ENCODE results near the gene SURF2. TPM values are rescaled to one million over a fixed set of nuclear protein-coding genes. Genes with fewer than 3 reads are reported as not detected.

SURF2 gene
- total RNA-seq, 4 donors from 2014 or later: 16.1 to 36.4 (median 28.7) TPM

GRCh38 chr9:133367778-133368177 lies 11.4 kb downstream of the SURF2 start:
- Histone ChIP-seq H3K9me3 (no peaks in the 10 kb centered on the region), H3K27me3 (no peaks in the 10 kb centered on the region), H3K4me1 (peaks cover 44 to 64% (median 54%) of the 10 kb centered on the region in 4 donors), H3K36me3 (peaks cover 39 to 69% (median 60%) of the 10 kb centered on the region in 4 donors), H3K27ac (replicated peaks in 1 of 4) (no peak overlapping the region), H3K4me3 (no peak overlapping the region)
- TF ChIP-seq CTCF (IDR thresholded peaks at IDR 0.05): no peak
- no peak for TF ChIP-seq POLR2A (IDR thresholded peaks at IDR 0.05; ENCODE audit: low read depth)
- no peak for TF ChIP-seq POLR2AphosphoS5 (IDR thresholded peaks at IDR 0.05)
- no peak for TF ChIP-seq EP300 (IDR thresholded peaks at IDR 0.05)
- no peak for DNase-seq (ENCODE audit: extremely low spot score)
- 84% methylated on average over 6 of the region's 10 CpGs for WGBS
- intact Hi-C loops (cut with DNase I): no loop called here

GRCh38 chr9:133368249-133368881 lies 12.0 kb downstream of the SURF2 start:
- no peak for DNase-seq (ENCODE audit: extremely low spot score)
- Histone ChIP-seq H3K27ac (replicated peaks in 1 of 4) (no peak overlapping the region), H3K9me3 (no peaks in the 10 kb centered on the region), H3K4me3 (no peak overlapping the region), H3K4me1 (peaks cover 49 to 70% (median 60%) of the 10 kb centered on the region in 4 donors), H3K27me3 (no peaks in the 10 kb centered on the region), H3K36me3 (peaks cover 33 to 69% (median 60%) of the 10 kb centered on the region in 4 donors)
- 66% methylated on average over 13 of the region's 18 CpGs for WGBS
- TF ChIP-seq POLR2A (IDR thresholded peaks at IDR 0.05; ENCODE audit: low read depth) (no peak), POLR2AphosphoS5 (IDR thresholded peaks at IDR 0.05) (no peak), CTCF (IDR thresholded peaks at IDR 0.05) (no peak), EP300 (IDR thresholded peaks at IDR 0.05) (no peak)
- intact Hi-C loops (cut with DNase I): no loop called here

GRCh38 chr9:133369422-133369821 lies 13.1 kb downstream of the SURF2 start:
- TF ChIP-seq CTCF (IDR thresholded peaks at IDR 0.05): no peak
- TF ChIP-seq POLR2A (IDR thresholded peaks at IDR 0.05; ENCODE audit: low read depth): no peak
- no peak for TF ChIP-seq EP300 (IDR thresholded peaks at IDR 0.05)
- no peak for TF ChIP-seq POLR2AphosphoS5 (IDR thresholded peaks at IDR 0.05)
- Histone ChIP-seq H3K9me3 (no peaks in the 10 kb centered on the region), H3K27me3 (no peaks in the 10 kb centered on the region), H3K36me3 (peaks cover 24 to 60% (median 51%) of the 10 kb centered on the region in 4 donors), H3K4me1 (peaks cover 57 to 80% (median 70%) of the 10 kb centered on the region in 4 donors), H3K4me3 (no peak overlapping the region), H3K27ac (replicated peaks in 1 of 4) (no peak overlapping the region)
- DNase-seq (ENCODE audit: extremely low spot score): no peak
- intact Hi-C loops (cut with DNase I): no loop called here
- WGBS: 86% methylated on average over 6 of the region's 6 CpGs

- H3K27ac ChIP-seq (replicated peaks in 1 of 4): no peak overlapping the region
- 91% methylated on average over 7 of the region's 7 CpGs for WGBS
- peaks cover 19 to 55% (median 46%) of the 10 kb centered on the region in 4 donors for H3K36me3 ChIP-seq
Observed at GRCh38 chr9:133369933-133370332, 13.6 kb downstream of the SURF2 start.

More at GRCh38 chr9:133369933-133370332, 13.6 kb downstream of the SURF2 start:
- no peaks in the 10 kb centered on the region for H3K27me3 ChIP-seq
- H3K4me3 ChIP-seq: no peak overlapping the region
- DNase-seq (ENCODE audit: extremely low spot score): no peak
- no peaks in the 10 kb centered on the region for H3K9me3 ChIP-seq
- intact Hi-C loops (cut with DNase I): no loop called here
- no peak for TF ChIP-seq POLR2A (IDR thresholded peaks at IDR 0.05; ENCODE audit: low read depth)
- no peak for TF ChIP-seq EP300 (IDR thresholded peaks at IDR 0.05)
- no peak for TF ChIP-seq POLR2AphosphoS5 (IDR thresholded peaks at IDR 0.05)
- TF ChIP-seq CTCF (IDR thresholded peaks at IDR 0.05): no peak
- peaks cover 61 to 85% (median 75%) of the 10 kb centered on the region in 4 donors for H3K4me1 ChIP-seq
